Measurements from ENCODE around the gene ASB17.
"Not testable (repeated sequence)": the region's sequence is repeated elsewhere in the genome, so short reads cannot be mapped to it uniquely, and the experiment has no call there.

ASB17 gene, protein sequence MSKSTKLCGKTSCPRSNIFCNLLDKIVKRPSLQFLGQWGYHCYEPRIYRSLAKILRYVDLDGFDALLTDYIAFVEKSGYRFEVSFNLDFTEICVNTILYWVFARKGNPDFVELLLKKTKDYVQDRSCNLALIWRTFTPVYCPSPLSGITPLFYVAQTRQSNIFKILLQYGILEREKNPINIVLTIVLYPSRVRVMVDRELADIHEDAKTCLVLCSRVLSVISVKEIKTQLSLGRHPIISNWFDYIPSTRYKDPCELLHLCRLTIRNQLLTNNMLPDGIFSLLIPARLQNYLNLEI

DNA sequence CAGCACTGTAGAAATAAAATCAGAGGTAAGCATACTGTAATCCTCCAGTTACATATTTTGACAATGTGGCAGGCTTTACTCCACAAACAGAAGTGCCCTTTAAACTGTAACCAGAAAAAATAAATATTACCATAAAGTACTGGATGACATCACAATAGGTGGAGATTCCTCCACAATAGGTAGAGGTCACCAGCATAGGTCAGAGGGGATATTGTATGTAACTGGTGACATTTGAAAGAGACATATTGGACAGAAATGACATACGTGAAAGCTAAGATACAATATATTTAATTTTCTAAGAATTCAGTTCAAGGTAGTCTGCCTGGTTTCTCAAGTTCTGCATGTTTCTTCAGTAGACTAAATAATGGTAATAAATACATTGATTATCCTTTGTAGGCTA, at the start of gene ASB17:
ASB17 (minus strand) TSS at position 101 of the 400 bp plus-strand sequence. CDS start 113 bp downstream, outside the sequence.
- Histone ChIP-seq H3K27ac (ENCODE audit: low read length) (no peak within 1 kb of the TSS), H3K27me3 (ENCODE audit: control insufficient read depth, insufficient read depth, low read length) (no peaks in the 10 kb centered on the region), H3K9me3 (ENCODE audit: control insufficient read depth, low read depth, low read length) (no peaks in the 10 kb centered on the region), H3K9ac (ENCODE audit: low read length) (no peak within 1 kb of the TSS), H3K4me3 (ENCODE audit: low read length) (no peak within 1 kb of the TSS), H3K4me1 (ENCODE audit: control insufficient read depth, low read depth, low read length) (no peaks in the 10 kb centered on the region), H3K36me3 (ENCODE audit: control insufficient read depth, low read depth, low read length) (no peaks in the 10 kb centered on the region)

DNA sequence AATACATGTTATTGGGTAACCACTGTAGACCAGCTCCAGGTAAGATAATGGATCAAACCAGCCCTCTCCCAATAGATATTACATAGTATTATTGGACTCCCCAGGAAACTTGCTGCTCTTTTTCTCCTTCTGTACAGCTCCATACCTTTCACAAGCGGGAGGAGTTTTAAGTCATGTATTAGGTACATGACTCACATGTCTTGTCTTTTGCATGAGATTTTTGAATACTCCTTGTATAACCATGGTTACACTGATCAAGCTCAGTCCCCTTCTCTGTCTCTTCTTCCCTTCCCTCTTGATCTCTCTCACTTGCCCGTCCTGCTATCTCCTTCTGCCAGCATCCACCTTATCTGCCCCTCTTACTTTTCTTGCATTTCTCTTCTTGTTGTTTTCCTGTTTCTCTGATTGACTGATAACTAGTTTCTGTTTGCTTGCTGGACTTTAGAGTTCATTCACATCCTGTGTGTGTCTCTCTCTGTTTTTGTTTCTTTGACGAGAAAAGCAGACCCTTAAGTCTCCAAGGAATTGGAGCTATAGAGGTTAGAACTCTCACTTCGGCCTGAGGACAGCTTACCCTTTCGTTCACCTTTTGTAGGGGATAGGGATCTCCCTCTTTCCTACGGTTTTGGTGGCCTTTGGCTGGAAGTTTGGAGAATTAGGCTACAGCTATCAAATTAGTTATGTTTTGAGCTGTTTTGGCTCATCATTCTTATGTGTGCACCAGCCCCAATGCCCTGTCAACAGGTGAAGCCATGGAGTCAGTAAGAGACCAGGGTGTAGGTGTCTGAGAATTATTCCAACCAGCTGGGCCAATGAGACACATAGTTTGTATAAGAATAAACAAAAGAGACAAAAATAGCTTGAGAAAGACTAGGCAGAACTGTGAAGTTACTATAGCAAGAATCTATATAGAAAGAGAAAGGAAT, 49.0 kb upstream of the ASB17 start:
- no peaks in the 10 kb centered on the region for H3K36me3 ChIP-seq (ENCODE audit: control insufficient read depth, low read depth, low read length)
- no peaks in the 10 kb centered on the region for H3K9me3 ChIP-seq (ENCODE audit: control insufficient read depth, low read depth, low read length)
- H3K27me3 ChIP-seq (ENCODE audit: control insufficient read depth, insufficient read depth, low read length): no peaks in the 10 kb centered on the region
- no peak overlapping the region for H3K4me3 ChIP-seq (ENCODE audit: low read length)
- no peak overlapping the region for H3K9ac ChIP-seq (ENCODE audit: low read length)
- H3K4me1 ChIP-seq (ENCODE audit: control insufficient read depth, low read depth, low read length): no peaks in the 10 kb centered on the region
- no peak overlapping the region for H3K27ac ChIP-seq (ENCODE audit: low read length)

DNA sequence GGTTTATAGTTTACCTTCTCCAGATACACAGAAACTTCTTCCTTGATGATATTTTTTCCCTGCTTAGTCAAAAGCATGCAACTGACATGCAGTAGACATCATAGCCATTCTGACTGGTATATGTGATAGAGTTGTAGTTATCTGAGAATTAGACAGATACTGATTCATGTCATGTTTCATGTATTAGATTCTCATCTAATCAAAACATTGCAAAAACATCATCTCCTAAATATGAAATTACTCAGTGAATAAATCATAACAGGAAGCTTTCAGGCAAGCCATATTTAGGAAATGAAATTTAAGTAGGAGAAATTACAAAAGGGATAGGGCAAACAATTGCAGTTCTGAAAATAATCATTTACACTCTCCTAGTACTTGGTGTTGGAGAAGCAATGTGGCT, 38.4 kb upstream of the ASB17 start:
- H3K9ac ChIP-seq (ENCODE audit: low read length): no peak overlapping the region

DNA sequence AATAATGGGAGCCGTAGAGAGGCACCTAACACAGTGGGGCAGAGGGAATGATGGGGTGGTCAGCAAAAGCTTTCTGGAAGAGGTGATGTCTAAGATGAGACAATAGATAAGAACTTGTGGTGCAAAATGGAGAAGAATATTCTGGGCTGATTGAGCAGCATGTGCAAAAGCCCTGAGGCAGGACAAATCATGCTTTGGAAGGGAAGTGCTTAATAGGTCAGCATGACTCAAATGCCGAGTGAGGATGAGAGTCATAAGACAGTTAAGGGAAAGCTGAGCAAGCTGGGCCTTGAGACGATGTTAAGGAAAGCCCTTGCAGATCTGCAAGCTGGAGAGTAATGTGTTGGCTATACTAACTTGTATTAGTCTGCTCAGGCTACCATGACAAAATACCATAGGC, 37.3 kb upstream of the ASB17 start:
- no peaks in the 10 kb centered on the region for H3K4me1 ChIP-seq (ENCODE audit: control insufficient read depth, low read depth, low read length)
- no peaks in the 10 kb centered on the region for H3K36me3 ChIP-seq (ENCODE audit: control insufficient read depth, low read depth, low read length)
- no peak overlapping the region for H3K27ac ChIP-seq (ENCODE audit: low read length)
- no peaks in the 10 kb centered on the region for H3K27me3 ChIP-seq (ENCODE audit: control insufficient read depth, insufficient read depth, low read length)
- no peaks in the 10 kb centered on the region for H3K9me3 ChIP-seq (ENCODE audit: control insufficient read depth, low read depth, low read length)
- H3K4me3 ChIP-seq (ENCODE audit: low read length): no peak overlapping the region
- H3K9ac ChIP-seq (ENCODE audit: low read length): no peak overlapping the region

More for the DNA sequence above, 38.4 kb upstream of the ASB17 start:
- no peaks in the 10 kb centered on the region for H3K4me1 ChIP-seq (ENCODE audit: control insufficient read depth, low read depth, low read length)
- H3K36me3 ChIP-seq (ENCODE audit: control insufficient read depth, low read depth, low read length): no peaks in the 10 kb centered on the region
- no peaks in the 10 kb centered on the region for H3K9me3 ChIP-seq (ENCODE audit: control insufficient read depth, low read depth, low read length)
- no peak overlapping the region for H3K27ac ChIP-seq (ENCODE audit: low read length)
- H3K4me3 ChIP-seq (ENCODE audit: low read length): no peak overlapping the region
- no peaks in the 10 kb centered on the region for H3K27me3 ChIP-seq (ENCODE audit: control insufficient read depth, insufficient read depth, low read length)

DNA sequence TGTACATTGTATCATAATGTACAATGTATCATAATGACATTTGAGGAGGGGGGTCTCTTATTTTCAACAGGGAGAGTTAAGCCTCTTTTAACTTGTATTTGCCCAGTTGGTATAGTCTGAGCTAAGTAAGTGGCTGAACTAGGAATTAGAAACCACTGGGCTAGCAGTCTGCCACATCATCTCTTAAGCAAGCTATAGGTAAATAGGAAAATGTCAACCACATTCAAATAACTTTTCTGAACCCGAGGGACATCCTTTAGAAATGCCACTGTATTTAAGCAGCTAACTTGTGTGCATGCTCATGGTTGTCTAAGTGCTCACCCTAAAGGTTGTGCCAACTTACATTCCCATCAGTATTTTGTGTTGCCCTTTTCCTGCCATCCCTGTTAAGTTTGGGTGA, 35.5 kb upstream of the ASB17 start:
- Histone ChIP-seq H3K9ac (ENCODE audit: low read length) (no peak overlapping the region), H3K36me3 (ENCODE audit: control insufficient read depth, low read depth, low read length) (no peaks in the 10 kb centered on the region), H3K9me3 (ENCODE audit: control insufficient read depth, low read depth, low read length) (no peaks in the 10 kb centered on the region), H3K4me3 (ENCODE audit: low read length) (no peak overlapping the region), H3K27me3 (ENCODE audit: control insufficient read depth, insufficient read depth, low read length) (no peaks in the 10 kb centered on the region), H3K27ac (ENCODE audit: low read length) (no peak overlapping the region), H3K4me1 (ENCODE audit: control insufficient read depth, low read depth, low read length) (no peaks in the 10 kb centered on the region)

DNA sequence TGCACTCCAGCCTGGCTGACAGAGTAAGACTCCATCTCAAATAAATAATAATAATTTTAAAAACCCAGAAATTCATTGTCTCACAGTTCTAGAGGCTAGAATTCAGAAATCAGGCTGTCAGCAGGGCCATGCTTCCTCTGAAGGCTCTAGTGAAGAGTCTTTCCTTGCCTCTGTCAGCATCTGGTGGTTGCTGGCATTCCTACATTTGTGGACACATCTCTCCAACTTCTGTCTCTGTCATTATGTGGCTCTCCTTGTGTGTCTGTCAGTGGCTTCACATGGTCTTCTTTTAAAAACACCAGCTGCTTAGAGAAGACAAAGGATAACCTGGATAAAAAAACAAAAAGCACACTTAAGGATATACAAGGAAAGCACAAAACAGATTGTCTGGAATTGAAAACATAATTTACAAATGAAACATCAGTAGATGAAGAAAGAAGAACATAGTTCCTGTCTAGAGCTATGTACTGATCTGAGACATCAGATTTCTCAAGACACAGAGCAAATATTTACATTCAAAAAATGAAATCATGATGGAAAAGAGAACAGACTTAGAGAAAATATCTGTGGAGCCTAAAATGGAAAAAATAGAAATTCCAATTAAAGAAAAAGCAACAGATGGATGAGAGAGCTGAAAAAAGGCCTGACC, 32.7 kb upstream of the ASB17 start:
- Histone ChIP-seq H3K36me3 (ENCODE audit: control insufficient read depth, low read depth, low read length) (no peaks in the 10 kb centered on the region), H3K27me3 (ENCODE audit: control insufficient read depth, insufficient read depth, low read length) (no peaks in the 10 kb centered on the region), H3K4me1 (ENCODE audit: control insufficient read depth, low read depth, low read length) (no peaks in the 10 kb centered on the region), H3K9ac (ENCODE audit: low read length) (no peak overlapping the region), H3K4me3 (ENCODE audit: low read length) (no peak overlapping the region), H3K9me3 (ENCODE audit: control insufficient read depth, low read depth, low read length) (no peaks in the 10 kb centered on the region), H3K27ac (ENCODE audit: low read length) (no peak overlapping the region)

DNA sequence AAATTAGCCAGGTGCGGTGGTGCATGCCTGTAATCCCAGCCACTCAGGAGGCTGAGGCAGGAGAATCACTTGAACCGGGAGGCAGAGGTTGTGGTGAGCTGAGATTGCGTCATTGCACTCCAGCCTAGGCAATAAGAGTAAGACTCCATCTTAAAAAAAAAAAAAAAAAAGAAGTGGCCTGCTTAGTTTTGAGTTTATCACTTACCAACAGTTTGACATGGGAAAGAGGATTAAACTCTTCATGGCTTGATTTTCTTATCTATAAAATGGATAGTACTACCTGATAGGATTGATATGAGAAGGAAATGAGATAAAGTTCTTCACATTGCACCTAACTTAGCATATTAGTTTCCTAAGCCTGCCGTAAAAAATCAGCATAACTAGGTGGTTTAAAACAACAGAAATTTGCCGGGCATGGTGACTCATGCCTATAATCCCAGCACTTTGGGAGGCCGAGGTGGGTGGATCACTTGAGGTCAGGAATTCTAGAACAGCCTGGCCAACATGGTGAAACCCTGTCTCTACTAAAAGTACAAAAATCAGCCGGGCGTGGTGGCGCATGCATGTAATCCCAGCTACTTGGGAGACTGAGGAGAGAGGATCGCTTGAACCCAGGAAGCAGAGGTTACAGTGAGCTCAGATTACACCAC, 32.0 kb upstream of the ASB17 start:
- not testable (repeated sequence) for H3K4me3 ChIP-seq (ENCODE audit: low read length); H3K27me3 ChIP-seq (ENCODE audit: control insufficient read depth, insufficient read depth, low read length); H3K36me3 ChIP-seq (ENCODE audit: control insufficient read depth, low read depth, low read length); H3K4me1 ChIP-seq (ENCODE audit: control insufficient read depth, low read depth, low read length); H3K27ac ChIP-seq (ENCODE audit: low read length); H3K9ac ChIP-seq (ENCODE audit: low read length); H3K9me3 ChIP-seq (ENCODE audit: control insufficient read depth, low read depth, low read length)

DNA sequence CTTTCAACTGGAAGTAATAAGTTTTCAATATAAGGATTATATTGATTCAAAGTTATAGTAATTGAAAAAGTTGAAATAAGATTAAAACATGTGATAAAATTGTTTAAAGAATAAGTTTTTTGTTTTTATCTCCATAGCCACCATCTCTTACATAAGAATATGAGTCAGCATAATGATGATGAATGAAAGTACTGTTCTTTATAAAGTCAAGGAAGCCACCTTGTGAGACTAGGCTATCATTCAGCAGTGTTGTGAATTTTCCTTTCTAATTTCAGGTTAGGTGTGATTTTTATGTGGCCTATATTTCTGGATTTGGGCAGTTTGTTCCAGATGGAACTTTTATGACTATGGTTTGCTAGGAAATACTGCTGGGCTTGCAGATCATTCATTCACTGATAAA, 22.4 kb upstream of the ASB17 start:
- Histone ChIP-seq H3K27ac (ENCODE audit: low read length) (no peak overlapping the region), H3K9ac (ENCODE audit: low read length) (no peak overlapping the region), H3K36me3 (ENCODE audit: control insufficient read depth, low read depth, low read length) (no peaks in the 10 kb centered on the region), H3K9me3 (ENCODE audit: control insufficient read depth, low read depth, low read length) (no peaks in the 10 kb centered on the region), H3K4me1 (ENCODE audit: control insufficient read depth, low read depth, low read length) (no peaks in the 10 kb centered on the region), H3K27me3 (ENCODE audit: control insufficient read depth, insufficient read depth, low read length) (no peaks in the 10 kb centered on the region), H3K4me3 (ENCODE audit: low read length) (no peak overlapping the region)

DNA sequence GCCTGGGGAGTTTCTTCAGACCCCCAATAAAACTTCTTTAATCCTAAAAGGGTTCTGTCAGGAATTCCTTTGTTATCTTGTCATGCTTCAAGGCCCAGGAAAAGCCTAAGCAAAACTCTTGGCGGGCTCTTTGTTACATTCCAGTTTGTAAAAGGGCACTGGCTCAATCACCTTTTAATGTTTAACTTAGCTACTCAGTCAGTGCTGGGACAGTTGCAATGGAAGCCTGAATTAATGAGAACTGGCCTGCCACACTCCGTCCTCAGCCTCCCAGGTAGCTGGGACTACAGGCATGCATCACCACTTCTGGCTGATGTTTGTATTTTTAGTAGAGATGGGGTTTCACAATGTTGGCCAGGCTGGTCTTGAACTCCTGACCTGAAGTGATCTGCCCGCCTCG, 21.3 kb upstream of the ASB17 start:
- no peak overlapping the region for H3K27ac ChIP-seq (ENCODE audit: low read length)
- H3K9ac ChIP-seq (ENCODE audit: low read length): no peak overlapping the region
- no peaks in the 10 kb centered on the region for H3K27me3 ChIP-seq (ENCODE audit: control insufficient read depth, insufficient read depth, low read length)
- no peaks in the 10 kb centered on the region for H3K36me3 ChIP-seq (ENCODE audit: control insufficient read depth, low read depth, low read length)
- no peak overlapping the region for H3K4me3 ChIP-seq (ENCODE audit: low read length)
- H3K4me1 ChIP-seq (ENCODE audit: control insufficient read depth, low read depth, low read length): no peaks in the 10 kb centered on the region
- H3K9me3 ChIP-seq (ENCODE audit: control insufficient read depth, low read depth, low read length): no peaks in the 10 kb centered on the region

DNA sequence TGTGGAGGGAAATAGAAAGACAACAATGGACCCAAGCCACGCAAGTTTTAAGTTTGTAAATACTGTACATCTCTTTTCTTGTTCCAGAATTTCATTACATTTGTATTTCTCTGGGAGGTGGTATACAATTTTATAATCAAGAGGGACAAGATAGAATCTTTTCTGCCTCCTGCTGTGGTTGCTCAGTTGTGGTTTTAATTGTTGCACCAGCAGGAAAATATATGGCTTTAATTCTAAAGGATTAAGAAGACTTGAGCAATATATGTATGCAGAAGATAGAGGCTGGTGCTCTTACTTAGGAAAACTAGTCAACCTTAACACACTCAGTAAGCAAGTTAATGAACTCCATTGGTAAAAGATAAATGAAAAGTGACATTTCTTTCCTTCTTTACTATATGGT, 19.8 kb upstream of the ASB17 start:
- no peaks in the 10 kb centered on the region for H3K36me3 ChIP-seq (ENCODE audit: control insufficient read depth, low read depth, low read length)
- H3K9me3 ChIP-seq (ENCODE audit: control insufficient read depth, low read depth, low read length): no peaks in the 10 kb centered on the region
- no peaks in the 10 kb centered on the region for H3K27me3 ChIP-seq (ENCODE audit: control insufficient read depth, insufficient read depth, low read length)
- no peaks in the 10 kb centered on the region for H3K4me1 ChIP-seq (ENCODE audit: control insufficient read depth, low read depth, low read length)
- no peak overlapping the region for H3K4me3 ChIP-seq (ENCODE audit: low read length)
- no peak overlapping the region for H3K9ac ChIP-seq (ENCODE audit: low read length)
- H3K27ac ChIP-seq (ENCODE audit: low read length): no peak overlapping the region

DNA sequence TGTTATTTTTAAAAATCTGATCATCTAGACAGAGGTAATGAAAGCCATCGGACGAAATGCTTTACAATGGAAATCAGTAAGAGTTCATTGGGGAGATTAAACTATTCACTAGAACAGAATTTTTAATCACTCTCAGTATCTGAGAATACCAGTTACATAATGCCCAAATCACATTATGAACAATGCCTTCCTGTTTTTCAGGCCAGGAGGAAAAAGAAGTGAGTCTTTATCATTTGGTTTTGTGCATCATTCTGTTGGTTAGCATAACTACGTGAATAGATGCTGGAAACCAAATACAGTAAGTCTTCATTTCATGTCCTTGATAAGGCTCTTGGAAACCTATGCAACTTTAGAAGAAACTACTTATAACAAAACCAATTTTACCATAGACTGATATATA, 18.0 kb upstream of the ASB17 start:
- no peaks in the 10 kb centered on the region for H3K9me3 ChIP-seq (ENCODE audit: control insufficient read depth, low read depth, low read length)

More for the DNA sequence above, 18.0 kb upstream of the ASB17 start:
- Histone ChIP-seq H3K4me3 (ENCODE audit: low read length) (no peak overlapping the region), H3K27ac (ENCODE audit: low read length) (no peak overlapping the region), H3K4me1 (ENCODE audit: control insufficient read depth, low read depth, low read length) (no peaks in the 10 kb centered on the region), H3K9ac (ENCODE audit: low read length) (no peak overlapping the region), H3K27me3 (ENCODE audit: control insufficient read depth, insufficient read depth, low read length) (no peaks in the 10 kb centered on the region), H3K36me3 (ENCODE audit: control insufficient read depth, low read depth, low read length) (no peaks in the 10 kb centered on the region)

Data from iPS-18a (cell line).